DOHH2 (cell line): Measurements from ENCODE around the gene POMGNT2.

Experiments used
- H3F3A ChIP-seq: fragments of 200-600 bp; sonication (generic), shearing (Covaris generic); 2 replicates; pipeline ENCODE4 v1.6.0; 2016; ENCODE audit warnings: antibody characterized with exemption, mild to moderate bottlenecking; ENCODE audit not compliant: control insufficient read depth, insufficient read depth
- H3K27ac ChIP-seq: fragments of 200-600 bp; sonication (generic); 2 replicates; pipeline ENCODE4 v1.5.1; 2014; ENCODE audit warnings: low read depth, mild to moderate bottlenecking, low read length, moderate library complexity
- H3K27me3 ChIP-seq: fragments of 200-600 bp; sonication (generic); 2 replicates; pipeline ENCODE4 v1.6.1; 2014; ENCODE audit warnings: mild to moderate bottlenecking, low read length, mixed read lengths; ENCODE audit not compliant: control insufficient read depth
- H3K36me3 ChIP-seq: fragments of 200-600 bp; sonication (generic); 2 replicates; pipeline ENCODE4 v1.6.1; 2014; ENCODE audit warnings: mild to moderate bottlenecking, low read length, moderate library complexity, mixed read lengths; ENCODE audit not compliant: control insufficient read depth
- H3K4me1 ChIP-seq: fragments of 200-600 bp; sonication (generic); 2 replicates; pipeline ENCODE4 v1.6.1; 2014; ENCODE audit warnings: mild to moderate bottlenecking, low read length, mixed read lengths; ENCODE audit not compliant: control insufficient read depth
- H3K4me2 ChIP-seq: fragments of 200-600 bp; sonication (generic); 2 replicates; pipeline ENCODE4 v1.6.0; 2014; ENCODE audit warnings: mild to moderate bottlenecking, low read length, moderate library complexity
- H3K4me3 ChIP-seq: fragments of 200-600 bp; sonication (generic); 2 replicates; pipeline ENCODE4 v1.5.1; 2014; ENCODE audit warnings: mild to moderate bottlenecking, low read length, mixed read lengths
- H3K79me2 ChIP-seq: fragments of 200-600 bp; sonication (generic); 2 replicates; pipeline ENCODE4 v1.6.1; 2014; ENCODE audit warnings: mild to moderate bottlenecking, low read length, mixed read lengths; ENCODE audit not compliant: control insufficient read depth
- H3K9me2 ChIP-seq: fragments of 200-600 bp; sonication (generic); replicated peaks from 2 replicates; pipeline ENCODE4 v1.6.1; 2014; ENCODE audit warnings: mild to moderate bottlenecking, low read length, mixed read lengths; ENCODE audit not compliant: control insufficient read depth
- H3K9me3 ChIP-seq: fragments of 200-600 bp; sonication (generic); 2 replicates; pipeline ENCODE4 v1.6.1; 2014; ENCODE audit warnings: antibody characterized with exemption, low read length, mixed read lengths; ENCODE audit not compliant: control insufficient read depth, insufficient read depth
- H4K20me1 ChIP-seq: fragments of 200-600 bp; sonication (generic); 2 replicates; pipeline ENCODE4 v1.6.0; 2014; ENCODE audit warnings: low read depth, mild to moderate bottlenecking, antibody characterized with exemption, low read length, moderate library complexity; ENCODE audit not compliant: control insufficient read depth, insufficient read depth
- CTCF ChIP-seq: fragments of 200-600 bp; sonication (generic); IDR thresholded peaks from one replicate; pipeline ENCODE4 v1.5.1; 2014; ENCODE audit warnings: antibody characterized with exemption, mild to moderate bottlenecking, low read depth, low read length; ENCODE audit not compliant: poor library complexity, severe bottlenecking
- EZH2phosphoT487 ChIP-seq: fragments of 200-600 bp; sonication (generic); IDR thresholded peaks from 2 replicates; pipeline ENCODE4 v1.6.1; 2017; ENCODE audit warnings: borderline replicate concordance, mild to moderate bottlenecking, antibody characterized with exemption, low read length, moderate library complexity, mixed read lengths

Gene POMGNT2

GRCh38 chr3:43144761-43145490, 39.0 kb upstream of the POMGNT2 start:
- no peak overlapping the region for H3K4me2 ChIP-seq
- H3K27me3 ChIP-seq, result no peaks in the 10 kb centered on the region
- H3K9me3 ChIP-seq, result no peaks in the 10 kb centered on the region
- no peak overlapping the region for H3K4me3 ChIP-seq
- H3K9me2 ChIP-seq, result no peaks in the 10 kb centered on the region
- H4K20me1 ChIP-seq, result no peaks in the 10 kb centered on the region
- no peaks in the 10 kb centered on the region for H3K79me2 ChIP-seq
- no peak overlapping the region for H3K27ac ChIP-seq
- H3K36me3 ChIP-seq, result no peaks in the 10 kb centered on the region
- H3F3A ChIP-seq, result no peaks in the 10 kb centered on the region
- H3K4me1 ChIP-seq, result no peaks in the 10 kb centered on the region
- TF ChIP-seq EZH2phosphoT487 (no peak), CTCF (no peak)

GRCh38 chr3:43142472-43142871, 36.6 kb upstream of the POMGNT2 start:
- Histone ChIP-seq H3K27me3 (no peaks in the 10 kb centered on the region), H3K9me2 (no peaks in the 10 kb centered on the region), H3K4me3 (no peak overlapping the region), H4K20me1 (no peaks in the 10 kb centered on the region), H3F3A (no peaks in the 10 kb centered on the region), H3K27ac (no peak overlapping the region), H3K36me3 (no peaks in the 10 kb centered on the region), H3K4me2 (no peak overlapping the region), H3K79me2 (no peaks in the 10 kb centered on the region), H3K4me1 (no peaks in the 10 kb centered on the region), H3K9me3 (no peaks in the 10 kb centered on the region)
- no peak for TF ChIP-seq CTCF
- TF ChIP-seq EZH2phosphoT487, result no peak

- Histone ChIP-seq H3K4me1 (no peaks in the 10 kb centered on the region), H3K4me2 (no peak overlapping the region), H3K27me3 (no peaks in the 10 kb centered on the region; the same call in 1 of the 2 replicates), H3K9me3 (no peaks in the 10 kb centered on the region), H3F3A (no peaks in the 10 kb centered on the region), H3K9me2 (no peaks in the 10 kb centered on the region), H4K20me1 (no peaks in the 10 kb centered on the region), H3K27ac (no peak overlapping the region), H3K36me3 (no peaks in the 10 kb centered on the region), H3K4me3 (no peak overlapping the region), H3K79me2 (no peaks in the 10 kb centered on the region)
- TF ChIP-seq EZH2phosphoT487, result no peak
- no peak for TF ChIP-seq CTCF
Measured at GRCh38 chr3:43138488-43139231, 32.8 kb upstream of the POMGNT2 start.
